HCT116 (cell line): ENCODE measurements around the gene ISYNA1. TPM values are rescaled to one million over a fixed set of nuclear protein-coding genes. Genes with fewer than 3 reads are reported as not detected.

Source experiments
- ATAC-seq: fragments of 200-7000 bp; cut with Tn5 transposase; 2 replicates; pipeline ENCODE4 v1.9.1; 2020; ENCODE audit warnings: mild to moderate bottlenecking, moderate library complexity
- BruUV-seq: library from RNA; stranded (reverse); fragments of 400-500 nt; replicated peaks from 2 replicates; lab custom pipeline; 2021; lab: Mats Ljungman, UMichigan
- CTCF ChIA-PET: fragments of 300-600 bp; sonication (Branson Sonifier 250); formaldehyde crosslinking; loops from one replicate; lab custom pipeline; 2021; ENCODE audit warnings: antibody characterized with exemption; lab: Charles Lee
- POLR2A ChIA-PET: fragments of 300-600, 350-600 bp; sonication (Branson Sonifier 250); formaldehyde crosslinking; loops from one replicate; lab custom pipeline; 2021; ENCODE audit warnings: antibody characterized with exemption; lab: Charles Lee
- RAD21 ChIA-PET, 2 experiments: fragments of 300-600 bp; sonication (Branson Sonifier 250); formaldehyde crosslinking; loops; one replicate each; lab custom pipeline; 2023; ENCODE audit warnings: low total read pairs in 2 of 2; ENCODE audit not compliant: uncharacterized antibody in 2 of 2, unreplicated experiment in 2 of 2, low non-redundant PET in 1 of 2; lab: Charles Lee
- DNase-seq: peaks from one replicate; pipeline ENCODE4 v3.0.0-alpha.2; 2010; ENCODE audit warnings: low read depth, low spot score
- H2AFZ ChIP-seq: fragments of 200-600 bp; shearing (Covaris generic), sonication (generic); 2 replicates; pipeline ENCODE4 v1.6.1; 2017; ENCODE audit warnings: low read depth, mixed run types, mixed read lengths, antibody characterized with exemption, low read length; ENCODE audit not compliant: poor library complexity, severe bottlenecking
- H3K27ac ChIP-seq: 2 replicates; pipeline ENCODE4 v1.5.1; 2012; ENCODE audit warnings: low read depth, low read length
- H3K27me3 ChIP-seq: fragments of 200-600 bp; sonication (generic); 2 replicates; pipeline ENCODE4 v1.6.1; 2016; ENCODE audit warnings: mixed run types, low read length, mixed read lengths; ENCODE audit not compliant: insufficient read depth
- H3K36me3 ChIP-seq, 2 experiments: fragments of 200-500 bp in 1 of 2; fragments of 200-600 bp in 1 of 2; sonication (Bioruptor generic) in 1 of 2; sonication (generic) in 1 of 2; 2 replicates each; pipeline versions ENCODE4 v1.5.1 to v1.6.1; 2014 to 2016; ENCODE audit warnings: low read length in 2 of 2, inconsistent platforms in 1 of 2, mixed read lengths in 1 of 2, mixed run types in 1 of 2; ENCODE audit not compliant: insufficient read depth in 2 of 2, control insufficient read depth in 1 of 2
- H3K4me1 ChIP-seq, 2 experiments: fragments of 200-600 bp in 1 of 2; sonication (generic) in 1 of 2; 2 replicates each; pipeline versions ENCODE4 v1.5.1 to v1.6.1; 2012 to 2017; ENCODE audit warnings: low read length in 2 of 2, inconsistent platforms in 1 of 2, mild to moderate bottlenecking in 1 of 2, mixed read lengths in 1 of 2, mixed run types in 1 of 2, moderate library complexity in 1 of 2; ENCODE audit not compliant: insufficient read depth in 2 of 2, control insufficient read depth in 1 of 2
- H3K4me2 ChIP-seq: fragments of 200-600 bp; sonication (generic); 2 replicates; pipeline ENCODE4 v1.6.1; 2017; ENCODE audit warnings: mixed run types, low read length, mixed read lengths
- H3K4me3 ChIP-seq, 2 experiments: fragments of 200-600 bp in 1 of 2; sonication (generic) in 1 of 2; replicated peaks in 1 of 2; 2 replicates each; pipeline ENCODE4 v1.5.1; 2011 to 2016; ENCODE audit warnings: low read length in 2 of 2, control low read depth in 1 of 2, low read depth in 1 of 2, mild to moderate bottlenecking in 1 of 2, mixed read lengths in 1 of 2, mixed run types in 1 of 2
- H3K79me2 ChIP-seq: fragments of 200-600 bp; sonication (generic); 2 replicates; pipeline ENCODE4 v1.6.1; 2017; ENCODE audit warnings: mild to moderate bottlenecking, mixed run types, low read length, moderate library complexity, mixed read lengths; ENCODE audit not compliant: insufficient read depth
- H3K9ac ChIP-seq: fragments of 200-600 bp; sonication (generic); 2 replicates; pipeline ENCODE4 v1.6.1; 2016; ENCODE audit warnings: low read length, mixed read lengths
- H3K9me2 ChIP-seq: fragments of 200-600 bp; sonication (generic), shearing (Covaris generic); 2 replicates; pipeline ENCODE4 v1.6.1; 2017; ENCODE audit warnings: mixed run types, mild to moderate bottlenecking, moderate library complexity; ENCODE audit not compliant: insufficient read depth
- H3K9me3 ChIP-seq, 2 experiments: fragments of 200-500 bp in 1 of 2; fragments of 200-600 bp in 1 of 2; sonication (Bioruptor generic) in 1 of 2; sonication (generic) in 1 of 2; 2 replicates each; pipeline ENCODE4 v1.6.1; 2014 to 2017; ENCODE audit warnings: low read length in 2 of 2, mixed read lengths in 2 of 2, inconsistent platforms in 1 of 2, low read depth in 1 of 2, mild to moderate bottlenecking in 1 of 2, mixed run types in 1 of 2, moderate library complexity in 1 of 2; ENCODE audit not compliant: control insufficient read depth in 1 of 2, insufficient read depth in 1 of 2
- H4K20me1 ChIP-seq: fragments of 200-600 bp; sonication (generic), shearing (Covaris generic); 2 replicates; pipeline ENCODE4 v1.6.1; 2017; ENCODE audit warnings: mixed run types, mild to moderate bottlenecking, moderate library complexity; ENCODE audit not compliant: insufficient read depth
- ELF1 ChIP-seq: IDR thresholded peaks from 2 replicates; pipeline ENCODE4 v1.6.1; 2012; ENCODE audit warnings: low read depth, borderline replicate concordance
- POLR2AphosphoS5 ChIP-seq: IDR thresholded peaks from 2 replicates; pipeline ENCODE4 v1.6.1; 2011; ENCODE audit warnings: mild to moderate bottlenecking, low read depth, low read length, moderate library complexity
- ZNF274 ChIP-seq: fragments of 200-500 bp; sonication (Bioruptor generic); IDR thresholded peaks from 2 replicates; pipeline ENCODE4 v1.6.1; 2014; ENCODE audit warnings: mild to moderate bottlenecking, low read depth, low read length, inconsistent platforms
- intact Hi-C: fragments of 100-400 bp; cut with micrococcal nuclease; formaldehyde crosslinking; loops from 2 replicates; pipeline ENCODE4 v1.10.0; 2022
- total RNA-seq: library from RNA; stranded (reverse); gene quantifications from one replicate; pipeline ENCODE4 v1.2.1, GENCODE V29; 2021; ENCODE audit not compliant: unreplicated experiment

Gene ISYNA1
- total RNA-seq, 1 experiment from 2014 or later: 365 TPM

DNA sequence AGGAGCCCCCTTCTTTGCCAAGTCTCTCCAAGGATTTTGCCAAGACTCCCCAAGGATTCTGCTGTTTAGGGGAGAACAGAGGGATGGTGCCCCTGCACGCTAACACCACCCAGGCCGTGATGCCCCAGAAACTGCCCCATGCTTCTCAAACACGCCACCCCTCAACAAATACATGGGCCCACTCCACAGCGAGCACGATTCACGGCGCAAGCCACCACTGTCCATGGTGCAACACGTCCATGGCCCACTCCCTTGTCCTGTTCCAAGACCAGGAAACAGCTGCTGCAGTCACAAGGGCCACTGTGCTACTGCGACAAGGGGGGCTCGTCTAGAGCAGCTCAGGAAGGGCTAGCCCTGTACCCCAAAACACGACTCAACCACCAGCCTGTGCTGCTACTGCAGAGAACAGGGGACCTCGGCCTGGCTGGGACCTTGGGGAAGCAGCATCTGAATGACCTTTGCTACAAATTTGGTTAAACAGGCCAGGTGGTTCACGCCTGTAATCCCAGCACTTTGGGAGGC lies 36.5 kb upstream of the ISYNA1 start:
- Histone ChIP-seq H3K9me3 (no peaks in the 10 kb centered on the region), H3K27me3 (no peaks in the 10 kb centered on the region), H3K9me2 (no peaks in the 10 kb centered on the region), H3K79me2 (peaks cover 64% of the 10 kb centered on the region), H2AFZ (no peak overlapping the region), H4K20me1 (no peaks in the 10 kb centered on the region), H3K4me1 (peaks cover 7 to 26% of the 10 kb centered on the region in 2 experiments), H3K27ac (no peak overlapping the region), H3K9ac (no peak overlapping the region), H3K36me3 (no peaks in the 10 kb centered on the region; a peak in 1 of 4 replicates), H3K4me3 (no peak overlapping the region), H3K4me2 (no peak overlapping the region)
- DNase-seq (no peak), ATAC-seq (no peak)
- POLR2A ChIA-PET: no interaction called here
- TF ChIP-seq ZNF274: no peak
- intact Hi-C loops: no loop called here
- no TSS peak for BruUV-seq
- RAD21 ChIA-PET: no interaction called here
- CTCF ChIA-PET: no interaction called here

DNA sequence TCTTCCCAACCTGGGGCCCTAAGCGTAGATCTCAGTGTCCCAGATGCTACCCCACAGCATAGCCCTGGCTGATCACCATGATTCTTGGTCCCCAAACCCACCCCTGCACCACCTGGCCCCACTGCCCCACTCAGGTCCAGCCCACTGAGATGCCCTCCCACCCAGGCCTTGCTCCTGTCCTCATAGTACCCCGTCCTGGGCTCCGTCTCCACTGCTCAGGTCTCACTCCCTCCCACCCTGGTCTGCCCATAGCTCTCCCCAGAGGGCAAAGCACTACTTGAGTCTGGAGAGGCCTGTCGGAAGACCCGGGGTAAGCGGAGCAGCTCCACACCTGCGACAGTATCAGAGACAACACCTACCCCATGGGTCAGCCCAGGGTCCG lies 35.8 kb upstream of the ISYNA1 start:
- peaks cover 61% of the 10 kb centered on the region for H3K79me2 ChIP-seq
- ChIA-PET CTCF (interaction anchor here (0.9 kb wide), 1 partner anchor 12 kb away, joined by 3 read pairs; no protein-coding TSS in a partner anchor), POLR2A (no interaction called here), RAD21 (no interaction called here)
- H3K4me1 ChIP-seq: peaks cover 5 to 25% of the 10 kb centered on the region in 2 experiments
- H4K20me1 ChIP-seq: no peaks in the 10 kb centered on the region
- H3K9me2 ChIP-seq: no peaks in the 10 kb centered on the region
- no peak overlapping the region for H3K4me3 ChIP-seq
- TF ChIP-seq ELF1 (no peak), POLR2AphosphoS5 (no peak)
- H2AFZ ChIP-seq: no peak overlapping the region
- H3K27me3 ChIP-seq: no peaks in the 10 kb centered on the region
- H3K4me2 ChIP-seq: no peak overlapping the region
- DNase-seq: no peak
- intact Hi-C loops: no loop called here
- ATAC-seq: no peak
- no peaks in the 10 kb centered on the region for H3K9me3 ChIP-seq
- H3K9ac ChIP-seq: no peak overlapping the region
- no TSS peak for BruUV-seq
- H3K27ac ChIP-seq: no peak overlapping the region
- H3K36me3 ChIP-seq: no peaks in the 10 kb centered on the region; a peak in 1 of 4 replicates
